HG02943 (cell line): Measurements from ENCODE around the gene PPP1R26.
"Not testable (repeated sequence)": the region's sequence is repeated elsewhere in the genome, so short reads cannot be mapped to it uniquely, and the experiment has no call there.

Experiments
- ATAC-seq: cut with Tn5 transposase; IDR thresholded peaks from one replicate; pipeline ENCODE4 v1.9.1; 2021; ENCODE audit warnings: mild to moderate bottlenecking, low read depth, moderate library complexity; ENCODE audit not compliant: unreplicated experiment

PPP1R26 gene

DNA sequence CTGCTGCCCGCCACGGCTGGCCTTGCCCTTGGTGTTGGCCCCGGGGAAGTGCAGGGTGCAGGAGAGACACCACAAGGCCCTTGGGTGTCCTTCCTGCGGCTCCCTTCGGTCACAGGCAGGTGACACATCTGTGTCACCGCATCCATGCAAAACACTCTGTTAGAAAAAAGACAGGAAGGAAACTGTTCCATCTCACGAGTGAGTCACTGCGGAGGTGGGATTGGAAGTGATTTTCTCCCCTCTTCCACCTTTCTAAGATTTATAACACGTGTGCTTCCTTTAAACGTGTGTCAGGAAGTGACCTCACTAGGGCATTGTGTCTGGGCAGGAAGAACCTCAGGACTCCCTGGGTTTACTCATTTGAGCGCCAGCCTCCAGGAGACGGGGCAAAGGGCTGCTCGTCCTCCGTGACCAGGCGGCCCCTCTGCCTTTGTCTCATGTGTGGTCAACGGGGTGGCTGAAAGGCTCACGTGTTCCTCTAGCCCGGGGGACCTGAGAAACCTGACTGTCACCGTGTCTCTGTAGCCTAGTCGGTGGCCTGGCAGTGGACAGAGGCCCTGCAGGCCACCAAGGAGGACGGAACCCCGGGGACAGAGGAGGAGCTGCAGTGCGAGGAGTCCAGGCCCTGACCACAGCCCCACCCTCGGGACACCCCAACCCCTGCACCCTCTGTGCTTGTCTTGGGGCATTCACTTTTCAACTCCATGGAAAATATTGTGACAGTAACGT is 36.7 kb downstream of the PPP1R26 start:
- ATAC-seq, result no peak

DNA sequence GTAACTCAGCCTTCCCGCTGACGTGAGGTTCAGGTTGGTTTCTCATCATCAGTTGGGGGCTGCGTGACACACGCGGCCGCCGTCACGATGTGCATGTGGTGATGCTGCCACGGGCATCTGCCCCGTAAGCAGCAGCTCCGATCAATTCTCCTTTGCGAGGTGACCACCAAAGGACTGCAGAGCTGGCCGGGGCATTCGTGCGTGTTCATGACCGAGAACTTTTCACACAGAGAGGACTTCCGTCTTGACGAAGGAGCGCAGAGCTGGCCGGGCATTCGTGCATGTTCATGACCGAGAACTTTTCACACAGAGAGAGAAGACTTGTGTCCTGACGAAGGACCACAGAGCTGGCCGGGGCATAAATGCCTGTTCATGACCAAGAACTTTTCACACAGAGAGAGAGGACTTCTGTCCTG is 37.8 kb downstream of the PPP1R26 start:
- no peak for ATAC-seq

DNA sequence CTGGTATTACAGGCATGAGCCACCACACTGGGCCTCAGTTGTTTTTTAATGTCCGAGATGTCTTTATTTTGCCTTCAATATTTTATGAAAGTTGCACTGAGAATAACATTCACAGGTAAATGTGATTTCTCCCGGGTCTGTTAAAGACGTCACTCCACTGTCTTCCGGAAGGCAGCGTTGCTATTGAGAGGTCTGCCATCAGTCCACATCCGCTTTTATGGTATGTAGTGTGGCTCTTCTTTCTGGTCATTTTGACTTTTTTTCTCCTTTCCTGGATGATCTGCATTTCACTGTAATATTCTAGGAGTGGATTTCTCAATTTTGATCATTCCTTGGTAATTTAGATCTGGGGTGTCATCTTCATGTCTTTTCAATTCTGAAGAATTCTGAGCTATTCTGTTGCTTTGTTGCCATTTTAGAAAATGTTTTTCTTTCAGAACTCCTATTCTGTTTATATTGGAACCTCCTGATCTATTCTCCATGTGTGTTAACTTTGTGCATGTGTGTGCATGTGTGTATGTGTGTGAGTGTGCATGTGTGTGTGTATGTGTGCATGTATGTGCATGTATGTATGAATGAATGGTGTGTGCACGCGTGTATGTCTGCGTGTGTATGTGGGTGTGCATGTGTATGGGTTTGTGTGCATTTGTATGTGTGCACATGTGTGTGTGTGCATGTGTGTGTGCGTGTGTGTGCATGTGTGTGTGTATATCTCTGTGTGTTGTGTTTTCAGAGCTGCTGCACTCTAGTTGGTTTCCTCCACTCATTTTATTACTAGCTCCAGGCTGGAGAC is 39.8 kb downstream of the PPP1R26 start:
- no peak for ATAC-seq

DNA sequence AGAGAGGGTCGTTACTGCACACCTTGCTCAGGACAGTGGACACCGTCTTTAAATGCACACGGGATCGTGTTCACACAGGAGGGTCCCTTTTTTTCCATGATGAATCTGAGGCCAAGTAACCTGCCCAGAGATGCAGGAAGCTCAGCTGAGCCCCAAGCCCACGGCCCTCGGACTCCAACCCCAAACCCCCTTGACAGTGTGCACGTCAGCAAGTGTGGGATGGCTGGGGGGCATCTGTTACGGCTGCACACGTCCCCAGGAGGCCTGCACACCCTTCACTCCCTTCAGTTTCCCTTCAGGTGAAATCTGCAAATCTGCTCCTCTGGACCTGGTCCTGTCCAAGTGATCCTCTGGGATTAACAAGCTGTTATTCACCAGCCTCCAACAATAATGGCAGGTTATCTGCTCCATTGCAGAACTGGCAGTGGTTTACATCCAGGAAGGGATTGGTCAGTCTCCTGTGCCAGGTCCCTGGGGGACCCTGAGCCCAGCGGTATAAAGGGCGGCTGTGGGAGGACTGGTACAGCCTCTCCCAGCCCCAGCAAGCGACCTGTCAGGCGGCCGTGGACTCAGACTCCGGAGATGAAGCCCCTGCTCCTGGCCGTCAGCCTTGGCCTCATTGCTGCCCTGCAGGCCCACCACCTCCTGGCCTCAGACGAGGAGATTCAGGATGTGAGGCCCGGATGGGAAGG is 41.5 kb downstream of the PPP1R26 start, which contains the start of gene LCN1:
TSS of gene LCN1 (plus strand) at position 525 of the 692 bp plus-strand sequence. CDS start at position 583, 58 bp downstream.
- no peak for ATAC-seq

DNA sequence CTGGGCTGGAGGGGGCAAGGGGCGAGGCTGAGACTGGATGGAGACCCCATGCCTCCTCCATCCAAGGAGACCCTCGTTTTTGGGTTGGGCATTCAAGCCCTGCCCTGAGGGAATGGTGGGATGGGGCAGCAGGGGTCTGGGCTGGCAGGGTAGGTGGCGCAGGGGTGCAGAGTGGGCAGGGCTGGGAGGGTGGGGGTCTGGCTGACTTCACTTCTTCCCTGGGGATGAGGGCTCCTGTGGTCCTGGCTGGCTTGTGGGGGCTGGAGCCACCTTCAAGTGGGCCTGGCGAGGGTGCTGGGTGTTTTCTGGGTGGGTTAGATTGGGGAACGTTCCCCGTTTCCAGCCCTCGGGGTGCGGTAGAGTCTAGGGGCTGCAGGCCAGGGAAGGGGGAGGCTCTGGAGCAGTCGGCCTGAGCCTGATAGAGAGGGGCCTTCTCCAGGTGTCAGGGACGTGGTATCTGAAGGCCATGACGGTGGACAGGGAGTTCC is 42.1 kb downstream of the PPP1R26 start:
- ATAC-seq, result no peak

DNA sequence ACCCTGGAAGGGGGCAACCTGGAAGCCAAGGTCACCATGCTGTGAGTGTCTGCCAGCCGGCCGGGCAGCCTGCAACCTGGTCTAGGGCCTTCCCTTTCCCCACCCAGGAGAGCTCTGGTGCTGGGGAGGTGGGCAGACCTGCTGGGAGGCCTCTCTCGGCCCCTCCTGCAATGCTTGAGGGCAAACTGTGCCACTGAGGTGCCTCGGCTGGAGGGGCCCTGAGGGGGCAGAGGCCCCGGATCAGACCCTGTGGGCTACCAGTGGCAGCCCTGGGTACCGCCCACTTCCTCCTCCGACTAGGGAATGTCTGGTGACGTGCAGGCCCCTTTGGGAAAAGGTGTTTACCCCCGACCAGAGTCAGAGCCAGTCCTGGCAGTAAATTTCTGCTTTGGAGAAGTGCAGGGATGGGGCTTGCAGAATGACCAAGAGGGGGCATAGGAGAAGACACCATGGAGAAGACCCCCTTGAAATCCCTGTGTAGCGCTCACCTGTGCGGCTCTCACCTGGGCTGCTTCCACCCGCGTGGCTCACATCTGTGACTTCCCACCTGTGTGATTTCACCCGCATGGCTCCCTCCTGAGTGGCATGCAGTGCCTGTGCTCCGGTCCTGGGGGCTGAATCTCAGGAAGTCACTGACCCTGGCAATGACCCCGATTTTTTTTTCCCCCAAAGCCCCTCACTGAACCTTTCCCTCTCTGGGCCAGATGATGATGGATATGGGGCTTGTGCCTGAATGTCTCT is 42.7 kb downstream of the PPP1R26 start:
- no peak for ATAC-seq

DNA sequence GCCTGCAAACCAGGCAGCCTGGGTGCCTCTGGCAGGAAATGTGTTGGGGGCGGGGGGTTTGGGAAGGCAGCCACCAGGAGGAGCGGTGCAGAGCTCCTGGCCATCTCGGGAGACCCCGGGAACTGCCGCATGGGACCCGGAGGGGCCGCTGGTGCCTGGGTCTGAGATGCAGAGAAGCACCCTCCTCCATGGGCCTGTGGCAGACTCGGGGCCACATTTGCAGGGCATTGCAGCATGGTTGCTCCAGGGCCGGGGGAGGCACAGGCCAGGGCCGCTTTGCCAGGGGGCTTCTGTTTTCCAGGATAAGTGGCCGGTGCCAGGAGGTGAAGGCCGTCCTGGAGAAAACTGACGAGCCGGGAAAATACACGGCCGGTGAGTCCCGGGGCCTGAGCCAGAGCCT is 43.3 kb downstream of the PPP1R26 start:
- ATAC-seq, result no peak

DNA sequence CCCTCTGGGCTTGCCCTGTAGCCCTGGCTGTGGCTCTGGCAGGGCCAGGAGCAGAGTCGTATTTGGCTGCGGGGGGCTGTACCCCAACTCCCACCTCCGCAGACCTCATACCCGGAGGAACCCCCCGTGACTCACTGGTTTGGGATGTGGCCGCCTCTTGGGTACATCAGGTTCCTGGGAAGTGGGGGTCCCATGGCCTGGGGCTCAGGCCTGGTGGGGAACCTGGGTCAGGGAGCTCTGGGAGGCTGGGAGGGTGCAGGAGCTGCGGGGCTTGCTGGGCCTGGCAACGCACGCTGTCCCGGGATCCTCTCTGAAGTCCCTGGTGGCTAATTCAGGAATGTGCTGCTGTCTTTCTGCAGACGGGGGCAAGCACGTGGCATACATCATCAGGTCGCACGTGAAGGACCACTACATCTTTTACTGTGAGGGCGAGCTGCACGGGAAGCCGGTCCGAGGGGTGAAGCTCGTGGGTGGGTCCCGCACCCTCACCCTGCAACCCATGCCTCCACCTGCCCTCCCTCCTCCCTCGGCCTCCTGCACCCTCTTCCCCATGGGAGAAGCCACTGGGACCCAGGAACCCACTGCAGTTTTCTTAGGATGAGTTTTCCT is 44.0 kb downstream of the PPP1R26 start:
- no peak for ATAC-seq

DNA sequence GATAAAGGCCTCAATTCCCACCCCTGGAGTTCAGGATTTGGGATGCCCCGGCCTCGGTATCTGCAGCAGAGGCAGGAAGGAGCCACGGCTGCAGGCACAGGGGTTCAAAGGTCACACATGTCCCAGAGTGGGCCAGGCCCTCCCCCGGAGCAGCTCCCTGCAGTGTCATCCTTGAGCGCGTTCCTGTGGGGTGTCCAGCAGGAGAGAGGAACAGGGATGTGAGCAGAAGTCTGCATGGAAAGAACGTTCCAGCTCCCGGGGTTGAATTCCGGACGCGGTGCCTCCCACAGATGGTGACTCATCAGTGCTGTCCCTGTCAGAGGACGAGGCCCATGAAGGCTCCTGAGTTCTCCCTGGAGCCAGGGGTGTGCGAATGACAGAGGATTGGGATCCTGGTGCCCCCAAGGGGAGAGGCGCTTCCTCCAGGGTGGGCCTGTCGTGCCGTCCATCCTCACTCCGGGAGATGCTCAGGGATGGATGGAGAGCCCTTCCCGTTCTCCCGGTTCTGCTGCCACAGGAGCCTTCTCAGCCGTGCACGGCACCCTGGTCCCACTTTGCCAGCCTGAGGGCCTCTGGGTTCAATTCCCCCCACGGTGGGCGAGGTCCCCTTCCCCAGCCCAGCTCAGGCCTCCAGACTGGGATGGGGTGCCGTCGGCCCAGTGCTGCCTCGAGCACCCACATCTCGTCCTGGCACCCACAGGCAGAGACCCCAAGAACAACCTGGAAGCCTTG is 44.7 kb downstream of the PPP1R26 start:
- ATAC-seq, result no peak

DNA sequence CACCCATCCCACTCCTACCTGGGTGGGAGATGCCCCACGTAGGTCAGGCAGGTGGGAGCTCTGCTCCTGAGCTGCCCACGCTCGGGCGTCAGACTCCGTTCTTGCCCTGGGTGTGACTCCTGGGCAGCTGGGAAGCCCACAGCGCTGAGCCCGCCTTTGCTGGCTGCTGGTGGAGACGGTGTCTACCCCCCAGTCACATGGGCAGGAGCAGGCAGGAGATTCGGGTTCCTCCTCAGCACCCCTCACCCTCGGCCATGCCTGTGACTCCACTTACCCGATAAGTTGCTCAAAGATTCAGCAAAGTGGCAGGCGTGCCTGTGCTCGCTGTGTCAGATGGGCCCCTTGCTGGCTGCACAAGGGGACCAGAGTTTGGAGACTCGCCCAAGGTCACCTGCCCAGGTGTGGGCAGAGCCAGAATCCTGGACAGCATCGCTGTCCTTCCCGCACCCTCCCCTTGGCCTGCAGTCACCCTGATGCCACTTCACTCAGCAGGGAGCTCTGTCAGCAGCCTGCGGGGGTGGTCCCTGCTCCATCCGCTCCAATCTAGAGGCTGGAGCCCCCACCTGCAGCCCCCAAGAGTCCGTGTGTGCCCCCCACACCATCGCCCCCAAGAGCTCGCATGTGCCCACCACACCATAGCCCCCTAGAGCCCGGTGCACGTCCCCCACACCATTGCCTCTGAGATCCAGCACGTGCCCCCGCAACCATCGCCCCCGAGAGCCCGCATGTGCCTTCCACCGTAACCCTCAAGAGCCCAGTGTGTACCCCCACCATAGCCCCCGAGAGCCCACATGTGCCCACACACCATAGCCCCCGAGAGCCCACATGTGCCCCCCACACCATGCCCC is 45.9 kb downstream of the PPP1R26 start:
- no peak for ATAC-seq

DNA sequence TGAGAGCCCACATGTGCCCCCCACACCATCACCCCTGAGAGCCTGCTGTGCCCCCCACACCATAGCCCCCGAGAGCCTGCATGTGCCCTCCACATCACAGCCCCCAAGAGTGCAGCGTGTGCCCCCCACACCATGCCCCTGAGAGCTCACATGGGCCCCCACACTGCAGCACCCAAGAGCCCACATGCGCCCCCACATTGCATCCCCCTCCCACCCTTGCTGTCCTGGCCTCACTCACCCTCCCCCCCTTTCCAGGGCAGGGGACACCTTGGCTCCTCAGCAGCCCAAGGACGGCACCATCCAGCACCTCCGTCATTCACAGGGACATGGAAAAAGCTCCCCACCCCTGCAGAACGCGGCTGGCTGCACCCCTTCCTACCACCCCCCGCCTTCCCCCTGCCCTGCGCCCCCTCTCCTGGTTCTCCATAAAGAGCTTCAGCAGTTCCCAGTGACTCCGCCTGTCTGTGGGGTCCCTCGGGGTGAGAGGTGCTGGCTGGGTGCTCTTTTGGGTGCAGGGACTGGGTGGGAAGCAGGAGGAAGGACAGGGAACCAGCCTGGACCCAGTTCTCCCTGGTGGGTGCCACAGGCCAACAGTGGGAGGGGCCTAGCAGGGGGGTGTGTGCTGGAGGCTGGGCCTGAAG is 46.6 kb downstream of the PPP1R26 start:
- ATAC-seq, result no peak

DNA sequence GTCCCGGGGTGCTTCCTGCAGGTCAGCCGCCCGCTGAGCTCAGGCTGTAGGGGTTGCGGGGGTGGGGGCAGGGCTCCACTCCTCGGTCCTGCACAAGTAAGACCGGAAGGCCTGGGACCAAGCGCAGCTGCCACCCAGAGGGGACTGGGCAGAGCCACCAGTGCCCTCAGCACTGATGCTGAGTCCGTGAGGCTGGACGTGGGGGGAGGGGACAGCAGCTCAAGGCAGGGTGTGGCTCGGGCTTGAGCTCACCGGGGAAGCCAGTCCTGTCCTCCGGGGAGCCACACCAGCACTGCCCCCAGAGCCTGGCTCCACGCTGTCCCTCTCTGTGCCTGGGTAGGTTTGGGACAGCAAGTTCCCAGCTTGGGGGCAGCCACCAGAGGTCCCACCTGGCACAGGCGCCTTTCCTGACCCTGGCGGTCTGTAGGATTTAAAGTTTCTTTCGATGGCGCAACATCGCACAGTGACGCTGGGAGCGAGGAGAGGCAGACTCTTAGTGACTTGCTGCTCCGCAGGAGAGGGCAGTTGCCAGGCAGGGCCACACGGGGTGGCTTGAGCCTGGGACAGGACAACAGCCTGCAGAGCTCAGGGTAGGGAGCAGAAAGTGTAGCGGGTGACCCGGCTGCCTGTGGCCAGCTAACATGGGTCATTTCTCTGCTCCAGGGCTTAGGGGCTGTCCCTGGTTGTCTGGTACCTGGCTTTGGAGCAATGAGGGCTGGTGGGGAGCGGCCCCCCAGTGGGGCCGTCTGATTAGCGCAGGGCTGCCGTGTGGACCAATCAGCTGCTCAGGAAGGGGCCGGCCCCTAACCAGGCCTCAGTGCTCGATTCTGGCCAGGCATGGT is 47.4 kb downstream of the PPP1R26 start:
- ATAC-seq, result no peak

DNA sequence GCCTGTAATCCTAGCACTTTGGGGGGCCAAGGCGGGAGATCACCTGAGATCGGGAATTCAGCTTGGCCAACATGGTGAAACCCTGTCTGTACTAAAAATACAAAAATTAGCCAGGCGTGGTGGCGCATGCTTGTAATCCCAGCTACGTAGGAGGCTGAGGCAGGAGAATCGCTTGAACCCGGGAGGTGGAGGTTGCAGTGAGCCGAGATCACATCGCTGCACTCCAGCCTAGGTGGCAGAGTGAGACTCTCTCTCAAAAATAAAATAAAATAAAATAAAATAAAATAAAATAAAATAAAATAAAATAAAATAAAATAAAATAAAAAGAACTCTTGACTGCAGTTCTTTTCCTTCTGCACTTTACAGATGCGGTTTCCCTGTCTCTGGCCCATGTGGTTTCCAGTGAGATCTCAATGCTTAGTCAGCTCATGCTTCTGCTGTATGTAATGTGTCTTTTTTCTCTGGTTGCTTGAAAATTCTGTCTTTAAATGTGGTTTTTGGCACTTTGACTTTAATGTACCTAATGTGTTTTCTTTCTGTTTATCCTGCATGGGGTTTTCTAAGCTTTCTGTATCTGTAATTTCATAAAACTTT is 49.4 kb downstream of the PPP1R26 start:
- ATAC-seq, result not testable (repeated sequence)

DNA sequence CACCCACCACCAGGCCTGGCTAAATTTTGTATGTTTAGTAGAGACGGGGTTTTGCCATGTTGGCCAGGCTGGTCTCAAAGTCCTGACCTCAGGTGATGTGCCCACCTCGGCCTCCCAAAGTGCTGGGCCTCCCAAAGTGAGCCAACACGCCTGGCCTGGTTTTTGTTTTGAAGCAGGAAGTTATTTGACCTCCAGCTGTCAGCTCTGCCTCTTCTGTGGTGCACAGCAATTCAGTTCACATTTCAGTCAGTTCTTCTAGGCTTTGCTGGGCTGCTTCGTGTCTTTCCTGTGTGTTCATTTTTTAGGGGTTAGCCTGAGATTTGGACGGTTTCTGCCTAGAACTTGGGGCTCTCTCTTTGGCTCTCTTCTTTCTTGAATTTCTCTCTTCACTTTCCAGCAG is 50.6 kb downstream of the PPP1R26 start:
- no peak for ATAC-seq

DNA sequence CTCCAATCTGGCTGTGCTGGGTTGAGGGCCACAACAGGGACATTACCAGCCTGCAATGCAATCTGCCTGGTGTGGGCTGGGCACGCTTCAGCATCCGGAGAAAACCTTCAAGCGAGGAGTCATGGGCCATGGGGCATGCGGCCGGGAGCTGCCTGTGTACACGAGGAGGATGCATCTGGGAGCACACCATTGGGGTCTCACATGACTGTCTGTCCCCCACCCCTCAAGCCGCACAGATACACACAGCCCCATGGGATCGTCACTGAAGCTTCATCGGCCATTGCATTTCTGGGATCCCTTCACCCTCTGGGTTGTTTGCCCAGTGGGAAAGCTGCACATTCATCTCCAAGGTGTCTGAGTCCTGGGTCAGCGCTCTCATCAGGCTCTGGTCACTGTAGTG is 51.5 kb downstream of the PPP1R26 start:
- ATAC-seq, result no peak

DNA sequence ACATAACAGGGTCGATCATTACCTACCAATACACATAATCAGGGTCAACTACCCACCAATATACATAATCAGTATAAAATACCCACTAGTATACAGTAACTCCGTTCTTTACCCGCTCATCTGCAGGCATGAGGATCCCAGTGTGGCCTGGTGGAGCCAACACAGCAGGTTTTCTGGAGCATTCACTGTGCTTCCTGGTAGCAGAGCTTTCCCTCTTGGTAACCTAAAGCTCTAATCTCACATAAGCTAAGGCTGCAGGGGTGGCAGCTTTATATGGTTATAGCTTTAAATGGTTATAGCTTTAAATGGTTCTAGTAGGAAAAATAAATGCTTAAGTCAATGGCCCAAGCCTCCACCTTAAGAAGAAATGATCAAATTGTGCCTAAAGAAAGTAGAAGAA is 53.5 kb downstream of the PPP1R26 start:
- no peak for ATAC-seq

DNA sequence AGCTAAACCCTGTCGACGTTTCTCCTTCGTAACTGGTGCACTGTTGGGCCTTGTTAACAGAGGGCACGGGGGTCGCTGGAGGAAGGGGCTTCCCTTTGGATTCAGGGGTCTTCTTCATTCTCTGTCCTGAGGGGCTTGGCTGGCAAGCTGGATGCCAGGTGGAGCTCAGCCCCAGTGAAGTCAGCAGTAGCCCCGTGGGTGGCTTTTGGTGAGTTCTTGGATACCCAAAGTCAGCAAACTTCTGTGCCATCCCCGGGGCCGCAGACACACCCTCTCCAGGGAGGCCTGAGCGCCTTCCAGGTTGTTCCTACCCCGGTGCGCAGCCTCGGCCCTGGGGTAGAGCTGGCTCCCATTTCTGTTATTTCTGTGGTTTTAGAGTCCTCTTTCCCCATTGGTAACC is 54.1 kb downstream of the PPP1R26 start:
- no peak for ATAC-seq
